DOHH2 (cell line): ENCODE results near the gene MYH11.

Experiments used
- EZH2phosphoT487 ChIP-seq: fragments of 200-600 bp; sonication (generic); IDR thresholded peaks from 2 replicates; pipeline ENCODE4 v1.6.1; 2017; ENCODE audit warnings: borderline replicate concordance, mild to moderate bottlenecking, antibody characterized with exemption, low read length, moderate library complexity, mixed read lengths
- TF ChIP-seq, protein P1 (sequence below): fragments of 200-600 bp; sonication (generic); IDR thresholded peaks from one replicate; pipeline ENCODE4 v1.5.1; 2014; ENCODE audit warnings: antibody characterized with exemption, mild to moderate bottlenecking, low read depth, low read length; ENCODE audit not compliant: poor library complexity, severe bottlenecking

DNA sequence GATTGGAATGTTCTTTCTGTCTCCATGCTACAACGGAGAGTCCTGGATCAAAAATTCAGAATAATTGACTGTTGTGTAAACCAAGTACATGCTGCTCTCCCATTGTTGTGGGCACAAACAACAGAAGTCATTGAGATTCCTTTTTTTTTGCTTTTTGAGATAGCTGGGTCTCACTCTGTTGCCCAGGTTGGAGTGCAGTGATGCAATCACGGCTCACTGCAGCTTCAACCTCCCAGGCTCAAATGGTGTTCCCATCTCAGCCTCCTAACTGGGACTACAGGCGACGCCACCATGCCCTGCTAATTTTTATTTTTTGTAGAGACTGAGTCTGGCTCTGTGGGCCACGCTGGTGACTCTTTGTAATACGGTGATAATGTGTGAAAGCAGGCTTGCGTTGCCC lies 182.3 kb downstream of the MYH11 start:
- TF ChIP-seq, protein P1, sequence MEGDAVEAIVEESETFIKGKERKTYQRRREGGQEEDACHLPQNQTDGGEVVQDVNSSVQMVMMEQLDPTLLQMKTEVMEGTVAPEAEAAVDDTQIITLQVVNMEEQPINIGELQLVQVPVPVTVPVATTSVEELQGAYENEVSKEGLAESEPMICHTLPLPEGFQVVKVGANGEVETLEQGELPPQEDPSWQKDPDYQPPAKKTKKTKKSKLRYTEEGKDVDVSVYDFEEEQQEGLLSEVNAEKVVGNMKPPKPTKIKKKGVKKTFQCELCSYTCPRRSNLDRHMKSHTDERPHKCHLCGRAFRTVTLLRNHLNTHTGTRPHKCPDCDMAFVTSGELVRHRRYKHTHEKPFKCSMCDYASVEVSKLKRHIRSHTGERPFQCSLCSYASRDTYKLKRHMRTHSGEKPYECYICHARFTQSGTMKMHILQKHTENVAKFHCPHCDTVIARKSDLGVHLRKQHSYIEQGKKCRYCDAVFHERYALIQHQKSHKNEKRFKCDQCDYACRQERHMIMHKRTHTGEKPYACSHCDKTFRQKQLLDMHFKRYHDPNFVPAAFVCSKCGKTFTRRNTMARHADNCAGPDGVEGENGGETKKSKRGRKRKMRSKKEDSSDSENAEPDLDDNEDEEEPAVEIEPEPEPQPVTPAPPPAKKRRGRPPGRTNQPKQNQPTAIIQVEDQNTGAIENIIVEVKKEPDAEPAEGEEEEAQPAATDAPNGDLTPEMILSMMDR: no peak
- TF ChIP-seq EZH2phosphoT487: no peak
